Body of pancreas (tissue), 4 donors: ENCODE measurements around the gene MMRN1.

ENCODE experiments used
- POLR2A ChIP-seq, 3 donors: fragments of 450-650 bp; IDR thresholded peaks; one replicate each; pipeline ENCODE4 v1.6.1; 2016; ENCODE audit warnings: antibody characterized with exemption in 3 of 3, mild to moderate bottlenecking in 2 of 3
- TF ChIP-seq, protein P1 (sequence below), 7 experiments: fragments of 450-650 bp in 4 of 7; fragments of 200-600 bp in 3 of 7; sonication (generic) in 3 of 7; IDR thresholded peaks; one replicate each; pipeline ENCODE4 v1.5.1; 2016 to 2019; ENCODE audit warnings: antibody characterized with exemption in 7 of 7

DNA sequence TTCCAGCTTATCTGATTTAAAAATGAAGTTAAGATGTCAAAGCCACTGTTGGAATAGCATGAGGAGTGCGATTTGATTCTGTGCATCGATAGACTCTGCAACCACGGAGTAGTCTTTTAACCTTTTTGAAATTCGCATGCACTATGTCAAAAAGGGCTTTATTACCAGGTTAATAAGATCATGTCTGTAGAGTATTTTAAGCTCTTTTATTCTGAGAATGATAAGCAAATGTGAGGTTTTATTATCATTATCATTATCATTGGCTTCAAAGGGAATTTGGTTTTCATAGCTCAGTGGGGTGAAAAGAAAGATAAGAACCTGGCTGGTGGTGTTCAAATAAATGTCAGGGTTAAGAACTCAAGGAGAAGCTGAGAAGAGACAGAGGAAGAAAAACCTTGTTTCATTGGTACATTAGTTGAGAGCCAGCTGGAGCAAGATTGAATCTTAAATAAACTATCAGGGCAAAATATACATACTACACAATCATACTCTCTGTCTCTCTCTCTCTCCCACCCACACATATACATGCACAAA, 102.6 kb downstream of the MMRN1 start:
- TF ChIP-seq POLR2A (IDR thresholded peaks at IDR 0.05), result no peak
- TF ChIP-seq, protein P1, sequence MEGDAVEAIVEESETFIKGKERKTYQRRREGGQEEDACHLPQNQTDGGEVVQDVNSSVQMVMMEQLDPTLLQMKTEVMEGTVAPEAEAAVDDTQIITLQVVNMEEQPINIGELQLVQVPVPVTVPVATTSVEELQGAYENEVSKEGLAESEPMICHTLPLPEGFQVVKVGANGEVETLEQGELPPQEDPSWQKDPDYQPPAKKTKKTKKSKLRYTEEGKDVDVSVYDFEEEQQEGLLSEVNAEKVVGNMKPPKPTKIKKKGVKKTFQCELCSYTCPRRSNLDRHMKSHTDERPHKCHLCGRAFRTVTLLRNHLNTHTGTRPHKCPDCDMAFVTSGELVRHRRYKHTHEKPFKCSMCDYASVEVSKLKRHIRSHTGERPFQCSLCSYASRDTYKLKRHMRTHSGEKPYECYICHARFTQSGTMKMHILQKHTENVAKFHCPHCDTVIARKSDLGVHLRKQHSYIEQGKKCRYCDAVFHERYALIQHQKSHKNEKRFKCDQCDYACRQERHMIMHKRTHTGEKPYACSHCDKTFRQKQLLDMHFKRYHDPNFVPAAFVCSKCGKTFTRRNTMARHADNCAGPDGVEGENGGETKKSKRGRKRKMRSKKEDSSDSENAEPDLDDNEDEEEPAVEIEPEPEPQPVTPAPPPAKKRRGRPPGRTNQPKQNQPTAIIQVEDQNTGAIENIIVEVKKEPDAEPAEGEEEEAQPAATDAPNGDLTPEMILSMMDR (IDR thresholded peaks at IDR 0.05), result no peak
